Left lung (tissue), 10 donors: Measurements from ENCODE around the gene APLP1. TPM values are rescaled to one million over a fixed set of nuclear protein-coding genes. Genes with fewer than 3 reads are reported as not detected.

ENCODE experiments used
- ATAC-seq: fragments of 200-7000 bp; cut with Tn5 transposase; one replicate; pipeline ENCODE4 v1.9.1; 2020; ENCODE audit warnings: moderate library complexity
- DNase-seq, 4 donors: peaks; one replicate each; pipeline ENCODE4 v3.0.0-alpha.2; 2013 to 2020
- H3K27ac ChIP-seq, 2 donors: fragments of 200-600 bp; sonication (generic) in 1 of 2; one replicate each; pipeline versions ENCODE4 v1.5.0 to v1.8.0; 2020 to 2021
- H3K27me3 ChIP-seq, 2 donors: fragments of 200-600 bp; sonication (generic) in 1 of 2; one replicate each; pipeline versions ENCODE4 v1.5.0 to v1.8.0; 2020 to 2021
- H3K36me3 ChIP-seq, 2 donors: fragments of 200-600 bp; sonication (generic) in 1 of 2; one replicate each; pipeline versions ENCODE4 v1.5.0 to v1.8.0; 2020 to 2021
- H3K4me1 ChIP-seq, 2 donors: fragments of 200-600 bp; one replicate each; pipeline ENCODE4 v1.8.0; 2021
- H3K4me3 ChIP-seq, 2 donors: fragments of 200-600 bp; sonication (generic) in 1 of 2; one replicate each; pipeline versions ENCODE4 v1.5.0 to v1.8.0; 2020 to 2021; ENCODE audit warnings: mild to moderate bottlenecking in 1 of 2
- H3K9me3 ChIP-seq, 2 donors: fragments of 200-600 bp; sonication (generic) in 1 of 2; one replicate each; pipeline versions ENCODE4 v1.5.0 to v1.8.0; 2020 to 2021
- intact Hi-C, 2 donors: fragments of 100-400 bp; cut with DNase I; formaldehyde crosslinking; loops; one replicate each; pipeline versions ENCODE4 v1.11.2 to v1.14.2; 2022
- polyA plus RNA-seq, 6 donors: library from polyadenylated mRNA; unstranded; fragments of 120-200 nt; gene quantifications; one replicate each; pipeline ENCODE4 v1.2.1, GENCODE V29; 2013; ENCODE audit not compliant: insufficient read length in 6 of 6
- total RNA-seq, 2 donors: library from RNA; stranded (reverse); fragmentation: NEBNext Ultra II Directional; extraction: Animal tissue kit (Norgen Biotek cat#: 25700); gene quantifications; one replicate each; pipeline ENCODE4 v1.2.1, GENCODE V29; 2021
- TF ChIP-seq, protein P1 (sequence below), 2 donors: fragments of 200-600 bp; sonication (generic) in 1 of 2; IDR thresholded peaks; one replicate each; pipeline versions ENCODE4 v1.5.0 to v1.8.0; 2021; ENCODE audit warnings: antibody characterized with exemption in 2 of 2
- donor health status: DM: no; HTN: yes; CAD: no.
- donor health status: DM: no; HTN: no; CAD: no.

The APLP1 gene
- total and polyA plus RNA-seq, 8 donors = 3.0 to 11.0 (median 8.8) TPM

DNA sequence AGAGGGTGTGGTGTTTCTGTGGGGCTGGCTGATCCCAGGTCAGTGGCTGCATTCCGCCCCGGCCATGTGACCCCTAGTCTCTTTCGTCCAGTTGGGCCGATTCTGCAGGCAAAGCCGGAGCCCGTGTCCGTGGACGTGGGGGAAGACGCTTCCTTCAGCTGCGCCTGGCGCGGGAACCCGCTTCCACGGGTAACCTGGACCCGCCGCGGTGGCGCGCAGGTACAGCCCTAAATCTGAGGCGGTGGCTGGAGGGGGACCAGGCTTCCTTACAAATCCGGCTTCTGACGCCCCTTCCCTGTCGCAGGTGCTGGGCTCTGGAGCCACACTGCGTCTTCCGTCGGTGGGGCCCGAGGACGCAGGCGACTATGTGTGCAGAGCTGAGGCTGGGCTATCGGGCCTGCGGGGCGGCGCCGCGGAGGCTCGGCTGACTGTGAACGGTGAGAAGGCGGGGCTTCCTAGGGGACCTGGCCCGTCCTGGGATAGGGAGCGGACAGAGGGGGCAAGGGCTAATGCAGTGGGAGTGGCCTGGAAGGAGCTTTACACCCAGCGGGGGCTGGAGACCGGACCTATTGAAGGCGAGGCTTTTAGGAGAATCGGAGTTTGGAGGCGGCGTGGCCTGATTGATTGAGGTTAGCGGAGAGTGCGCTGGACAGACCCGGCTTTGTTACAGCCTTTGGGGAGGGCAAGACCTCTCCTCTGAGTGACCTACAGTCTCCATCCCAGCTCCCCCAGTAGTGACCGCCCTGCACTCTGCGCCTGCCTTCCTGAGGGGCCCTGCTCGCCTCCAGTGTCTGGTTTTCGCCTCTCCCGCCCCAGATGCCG, 7.3 kb upstream of the APLP1 start:
- intact Hi-C loops = no loop called here
- peak in 1 of 4 donors; percentile 78 for DNase-seq

DNA sequence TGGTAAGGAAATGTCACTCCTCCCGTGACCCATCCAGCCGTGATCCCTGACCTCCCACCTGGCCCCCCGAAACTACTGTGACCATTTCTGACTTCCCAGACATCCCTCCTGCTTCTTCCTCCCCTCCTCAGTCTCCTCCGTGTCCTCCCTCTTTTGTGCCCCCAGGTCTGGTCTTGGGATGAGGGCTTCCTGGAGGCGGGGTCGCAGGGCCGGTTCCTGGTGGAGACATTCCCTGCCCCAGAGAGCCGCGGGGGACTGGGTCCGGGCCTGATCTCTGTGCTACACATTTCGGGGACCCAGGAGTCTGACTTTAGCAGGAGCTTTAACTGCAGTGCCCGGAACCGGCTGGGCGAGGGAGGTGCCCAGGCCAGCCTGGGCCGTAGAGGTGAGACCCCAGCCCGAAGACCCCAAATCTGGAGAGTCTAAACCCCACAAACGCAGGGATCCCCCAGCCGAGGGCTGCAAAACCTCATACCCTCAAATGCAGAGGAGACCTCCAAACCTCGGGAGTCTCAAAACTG, 6.7 kb upstream of the APLP1 start:
- Histone ChIP-seq H3K27me3 (peaks cover 24 to 100% of the 10 kb centered on the region in 2 donors), H3K9me3 (no peaks in the 10 kb centered on the region), H3K4me3 (no peak overlapping the region), H3K36me3 (no peaks in the 10 kb centered on the region), H3K27ac (no peak overlapping the region), H3K4me1 (peaks cover 0 to 16% of the 10 kb centered on the region in 2 donors)
- intact Hi-C loops = no loop called here
- DNase-seq = peak in 1 of 4 donors; percentile 48
- ATAC-seq = no peak
- TF ChIP-seq, protein P1, sequence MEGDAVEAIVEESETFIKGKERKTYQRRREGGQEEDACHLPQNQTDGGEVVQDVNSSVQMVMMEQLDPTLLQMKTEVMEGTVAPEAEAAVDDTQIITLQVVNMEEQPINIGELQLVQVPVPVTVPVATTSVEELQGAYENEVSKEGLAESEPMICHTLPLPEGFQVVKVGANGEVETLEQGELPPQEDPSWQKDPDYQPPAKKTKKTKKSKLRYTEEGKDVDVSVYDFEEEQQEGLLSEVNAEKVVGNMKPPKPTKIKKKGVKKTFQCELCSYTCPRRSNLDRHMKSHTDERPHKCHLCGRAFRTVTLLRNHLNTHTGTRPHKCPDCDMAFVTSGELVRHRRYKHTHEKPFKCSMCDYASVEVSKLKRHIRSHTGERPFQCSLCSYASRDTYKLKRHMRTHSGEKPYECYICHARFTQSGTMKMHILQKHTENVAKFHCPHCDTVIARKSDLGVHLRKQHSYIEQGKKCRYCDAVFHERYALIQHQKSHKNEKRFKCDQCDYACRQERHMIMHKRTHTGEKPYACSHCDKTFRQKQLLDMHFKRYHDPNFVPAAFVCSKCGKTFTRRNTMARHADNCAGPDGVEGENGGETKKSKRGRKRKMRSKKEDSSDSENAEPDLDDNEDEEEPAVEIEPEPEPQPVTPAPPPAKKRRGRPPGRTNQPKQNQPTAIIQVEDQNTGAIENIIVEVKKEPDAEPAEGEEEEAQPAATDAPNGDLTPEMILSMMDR (IDR thresholded peaks at IDR 0.05) = no peak

More for the DNA sequence above, 7.3 kb upstream of the APLP1 start:
- Histone ChIP-seq H3K4me1 (peaks cover 0 to 23% of the 10 kb centered on the region in 2 donors), H3K27ac (no peak overlapping the region), H3K9me3 (no peaks in the 10 kb centered on the region), H3K4me3 (no peak overlapping the region), H3K36me3 (no peaks in the 10 kb centered on the region), H3K27me3 (peaks cover 31 to 100% of the 10 kb centered on the region in 2 donors)
- peak; percentile 48 for ATAC-seq
- TF ChIP-seq, protein P1 (IDR thresholded peaks at IDR 0.05) = no peak

DNA sequence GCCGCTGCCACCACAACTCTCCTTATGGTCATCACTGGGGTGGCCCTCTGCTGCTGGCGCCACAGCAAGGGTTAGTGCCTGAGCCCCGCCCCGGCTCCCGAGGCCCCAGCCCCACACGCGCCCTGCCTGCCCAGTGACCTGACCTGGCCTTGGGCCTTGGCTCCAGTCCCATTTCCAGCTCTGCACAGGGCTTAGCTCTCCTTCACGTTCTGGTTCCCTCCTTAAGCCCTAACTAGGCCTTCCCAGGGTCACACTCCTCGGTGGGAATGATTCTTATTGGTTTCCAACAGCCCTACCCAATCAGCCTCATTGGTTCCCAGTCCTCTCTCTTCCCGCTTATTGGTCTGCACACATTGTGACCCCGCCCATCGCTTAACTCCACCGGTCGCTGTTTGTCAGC, 5.8 kb upstream of the APLP1 start:
- Histone ChIP-seq H3K27ac (no peak overlapping the region), H3K9me3 (no peaks in the 10 kb centered on the region), H3K27me3 (peaks cover 18 to 100% of the 10 kb centered on the region in 2 donors), H3K36me3 (no peaks in the 10 kb centered on the region), H3K4me1 (peaks cover 0 to 10% of the 10 kb centered on the region in 2 donors), H3K4me3 (no peak overlapping the region)
- intact Hi-C loops = no loop called here
- DNase-seq = peak in 1 of 4 donors; percentile 56
- ATAC-seq = no peak
- TF ChIP-seq, protein P1 (IDR thresholded peaks at IDR 0.05) = no peak

DNA sequence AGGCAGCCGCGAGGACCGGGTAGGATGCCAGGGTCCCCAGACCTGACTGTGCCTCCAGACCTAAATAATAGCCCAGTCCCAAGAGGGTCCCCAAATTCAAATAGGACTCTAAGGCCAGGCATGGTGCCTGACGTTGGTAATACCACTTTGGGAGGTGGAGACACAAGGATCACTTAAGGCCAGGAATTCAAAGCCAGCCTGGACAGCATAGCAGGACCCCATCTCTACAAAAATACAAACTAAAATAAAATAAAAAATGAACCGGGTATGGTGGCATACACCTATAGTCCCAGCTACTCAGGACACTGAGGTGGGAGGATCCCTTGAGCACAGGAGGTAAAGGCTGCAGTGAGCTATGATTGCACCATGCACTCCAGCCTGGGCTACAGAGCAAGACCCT, 5.4 kb upstream of the APLP1 start:
- no peak overlapping the region for H3K27ac ChIP-seq
- no peaks in the 10 kb centered on the region for H3K36me3 ChIP-seq
- TF ChIP-seq, protein P1 (IDR thresholded peaks at IDR 0.05) = no peak
- DNase-seq (no peak), ATAC-seq (no peak)
- H3K27me3 ChIP-seq = peaks cover 16 to 100% of the 10 kb centered on the region in 2 donors
- intact Hi-C loops = no loop called here
- peaks cover 0 to 10% of the 10 kb centered on the region in 2 donors for H3K4me1 ChIP-seq
- H3K9me3 ChIP-seq = no peaks in the 10 kb centered on the region
- no peak overlapping the region for H3K4me3 ChIP-seq

DNA sequence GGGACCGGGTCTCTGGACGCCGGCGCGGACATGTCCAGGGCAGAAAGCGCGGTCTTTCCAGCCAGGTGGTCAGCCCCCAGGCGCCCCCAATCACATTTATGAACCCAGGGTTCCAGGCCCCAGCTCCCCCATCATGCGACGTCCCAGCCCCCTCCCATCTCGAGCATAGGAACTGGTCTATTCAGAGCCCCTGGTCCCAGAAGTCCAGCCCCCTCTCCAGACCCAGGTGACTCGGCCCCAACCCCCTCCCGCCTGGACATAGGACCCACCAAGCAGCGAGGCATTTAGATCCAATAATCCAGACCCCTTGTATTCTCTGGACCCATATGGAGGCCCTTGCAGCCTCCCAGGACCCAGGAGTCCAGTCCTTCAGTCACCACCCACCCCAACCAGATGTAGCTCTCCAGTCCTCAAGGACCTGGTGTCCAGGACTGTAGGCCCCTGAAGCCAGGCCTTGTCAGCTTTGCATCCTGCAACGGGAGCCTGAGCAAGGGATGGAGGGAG, 501 bp downstream of the APLP1 start:
- Histone ChIP-seq H3K27ac (no peak overlapping the region), H3K4me1 (peaks cover 9 to 23% of the 10 kb centered on the region in 2 donors), H3K4me3 (peak overlapping the region; percentile 15 to 35), H3K9me3 (no peaks in the 10 kb centered on the region), H3K27me3 (peaks cover 0 to 88% of the 10 kb centered on the region in 2 donors), H3K36me3 (no peaks in the 10 kb centered on the region)
- ATAC-seq (peak; percentile 8), DNase-seq (no peak)
- TF ChIP-seq, protein P1 (IDR thresholded peaks at IDR 0.05) = no peak
- intact Hi-C loops = no loop called here
